SK-N-SH treated with all-trans-retinoic acid at 6 μM for 48 hours (cell line): ENCODE measurements around the gene DLG2.

Experiments
- CSDC2 ChIP-seq: fragments of 250-450 bp; sonication (Bioruptor Pico); IDR thresholded peaks from 2 replicates; pipeline ENCODE4 v1.5.0; 2020; ENCODE audit warnings: mild to moderate bottlenecking, moderate library complexity
- OSR1 ChIP-seq: fragments of 250-450 bp; sonication (Bioruptor Pico); IDR thresholded peaks from 2 replicates; pipeline ENCODE4 v1.8.0; 2022; ENCODE audit warnings: moderate library complexity, mild to moderate bottlenecking, inconsistent platforms

GRCh38 chr11:85095239-85095638 is 531.9 kb downstream of the DLG2 start:
- TF ChIP-seq CSDC2 (CRISPR knock-in tag) (no peak), OSR1 (CRISPR knock-in tag) (no peak)
